ENCODE results near the gene BCAM. TPM values are rescaled to one million over a fixed set of nuclear protein-coding genes. Genes with fewer than 3 reads are reported as not detected.

BCAM gene
- total and polyA plus RNA-seq, 3 donors from 2014 or later, result 67.8 to 128 (median 113) TPM

- Histone ChIP-seq H3K4me1 (no peaks in the 10 kb centered on the region), H3K27me3 (no peaks in the 10 kb centered on the region), H3K36me3 (ENCODE audit: low read depth, missing control alignments) (no peaks in the 10 kb centered on the region), H3K9me3 (no peaks in the 10 kb centered on the region), H3K4me3 (no peak overlapping the region), H3K27ac (no peak overlapping the region)
- intact Hi-C loops (cut with DNase I; ENCODE audit: low total_unique reads), result no loop called here
- no peak for DNase-seq
- TF ChIP-seq POLR2A (IDR thresholded peaks at IDR 0.05), result no peak
- no peak for TF ChIP-seq CTCF (IDR thresholded peaks at IDR 0.05)
- 79 to 89% methylated on average over 2 of the region's 2 CpGs for WGBS, 2 donors
Measured at GRCh38 chr19:44863990-44864389, 55.1 kb downstream of the BCAM start.

GRCh38 chr19:44865196-44865767 is 56.4 kb downstream of the BCAM start:
- no peaks in the 10 kb centered on the region for H3K36me3 ChIP-seq (ENCODE audit: low read depth, missing control alignments)
- no peak overlapping the region for H3K4me3 ChIP-seq
- H3K27me3 ChIP-seq, result no peaks in the 10 kb centered on the region
- 83 to 90% methylated on average over 10 to 27 of the region's 27 CpGs for WGBS, 2 donors
- no peaks in the 10 kb centered on the region for H3K4me1 ChIP-seq
- H3K9me3 ChIP-seq, result no peaks in the 10 kb centered on the region
- intact Hi-C loops (cut with DNase I; ENCODE audit: low total_unique reads), result no loop called here
- no peak for TF ChIP-seq POLR2A (IDR thresholded peaks at IDR 0.05)
- no peak for TF ChIP-seq CTCF (IDR thresholded peaks at IDR 0.05)
- no peak for DNase-seq
- no peak overlapping the region for H3K27ac ChIP-seq

GRCh38 chr19:44866664-44867063 is 57.8 kb downstream of the BCAM start:
- no peak for TF ChIP-seq POLR2A (IDR thresholded peaks at IDR 0.05)
- TF ChIP-seq CTCF (IDR thresholded peaks at IDR 0.05), result no peak
- no peak overlapping the region for H3K27ac ChIP-seq
- peaks cover 2% of the 10 kb centered on the region for H3K4me1 ChIP-seq
- no peak for DNase-seq
- no peak overlapping the region for H3K4me3 ChIP-seq
- intact Hi-C loops (cut with DNase I; ENCODE audit: low total_unique reads), result no loop called here
- H3K27me3 ChIP-seq, result no peaks in the 10 kb centered on the region
- no peaks in the 10 kb centered on the region for H3K9me3 ChIP-seq
- 81 to 87% methylated on average over 4 of the region's 4 CpGs for WGBS, 2 donors
- no peaks in the 10 kb centered on the region for H3K36me3 ChIP-seq (ENCODE audit: low read depth, missing control alignments)

GRCh38 chr19:44867578-44867977 is 58.7 kb downstream of the BCAM start:
- Histone ChIP-seq H3K4me1 (peaks cover 2% of the 10 kb centered on the region), H3K27ac (no peak overlapping the region), H3K36me3 (ENCODE audit: low read depth, missing control alignments) (no peaks in the 10 kb centered on the region), H3K4me3 (no peak overlapping the region), H3K9me3 (no peaks in the 10 kb centered on the region), H3K27me3 (no peaks in the 10 kb centered on the region)
- 84 to 89% methylated on average over 12 of the region's 12 CpGs for whole genome bisulfite sequencing, 2 donors
- no peak for TF ChIP-seq CTCF (IDR thresholded peaks at IDR 0.05)
- TF ChIP-seq POLR2A (IDR thresholded peaks at IDR 0.05), result no peak
- intact Hi-C loops (cut with DNase I; ENCODE audit: low total_unique reads), result no loop called here
- DNase-seq, result no peak
